22Rv1 (cell line): ENCODE data around the gene ATP8A1.

Source experiments
- H3K27ac ChIP-seq: fragments of 450-650 bp; 2 replicates; pipeline ENCODE4 v1.5.1; 2017
- CTCF ChIP-seq: fragments of 450-650 bp; IDR thresholded peaks from 2 replicates; pipeline ENCODE4 v1.5.1; 2017; ENCODE audit warnings: mild to moderate bottlenecking
- ZFX ChIP-seq: fragments of 450-650 bp; IDR thresholded peaks from 2 replicates; pipeline ENCODE4 v1.6.1; 2017; ENCODE audit warnings: antibody characterized with exemption, borderline replicate concordance

The ATP8A1 gene

GRCh38 chr4:42640613-42641012 is 16.3 kb downstream of the ATP8A1 start:
- TF ChIP-seq CTCF (no peak), ZFX (no peak)
- no peak overlapping the region for H3K27ac ChIP-seq

GRCh38 chr4:42638993-42639392 is 17.9 kb downstream of the ATP8A1 start:
- TF ChIP-seq CTCF (no peak), ZFX (no peak)
- H3K27ac ChIP-seq: no peak overlapping the region

- TF ChIP-seq CTCF (no peak), ZFX (no peak)
- H3K27ac ChIP-seq: no peak overlapping the region
Observed at GRCh38 chr4:42638321-42638720, 18.6 kb downstream of the ATP8A1 start.

GRCh38 chr4:42637867-42638266 is 19.0 kb downstream of the ATP8A1 start:
- H3K27ac ChIP-seq: no peak overlapping the region
- no peak for TF ChIP-seq ZFX
- TF ChIP-seq CTCF: no peak

- TF ChIP-seq ZFX: no peak
- no peak for TF ChIP-seq CTCF
- H3K27ac ChIP-seq: no peak overlapping the region
Observed at GRCh38 chr4:42637104-42637503, 19.8 kb downstream of the ATP8A1 start.

GRCh38 chr4:42636645-42636949 is 20.3 kb downstream of the ATP8A1 start:
- no peak overlapping the region for H3K27ac ChIP-seq
- TF ChIP-seq ZFX (no peak), CTCF (no peak)

- no peak for TF ChIP-seq ZFX
- TF ChIP-seq CTCF: no peak
- H3K27ac ChIP-seq: no peak overlapping the region
Observed at GRCh38 chr4:42633605-42634388, 23.1 kb downstream of the ATP8A1 start.
